Measurements from ENCODE around the gene ITPRIP.

ITPRIP gene

DNA sequence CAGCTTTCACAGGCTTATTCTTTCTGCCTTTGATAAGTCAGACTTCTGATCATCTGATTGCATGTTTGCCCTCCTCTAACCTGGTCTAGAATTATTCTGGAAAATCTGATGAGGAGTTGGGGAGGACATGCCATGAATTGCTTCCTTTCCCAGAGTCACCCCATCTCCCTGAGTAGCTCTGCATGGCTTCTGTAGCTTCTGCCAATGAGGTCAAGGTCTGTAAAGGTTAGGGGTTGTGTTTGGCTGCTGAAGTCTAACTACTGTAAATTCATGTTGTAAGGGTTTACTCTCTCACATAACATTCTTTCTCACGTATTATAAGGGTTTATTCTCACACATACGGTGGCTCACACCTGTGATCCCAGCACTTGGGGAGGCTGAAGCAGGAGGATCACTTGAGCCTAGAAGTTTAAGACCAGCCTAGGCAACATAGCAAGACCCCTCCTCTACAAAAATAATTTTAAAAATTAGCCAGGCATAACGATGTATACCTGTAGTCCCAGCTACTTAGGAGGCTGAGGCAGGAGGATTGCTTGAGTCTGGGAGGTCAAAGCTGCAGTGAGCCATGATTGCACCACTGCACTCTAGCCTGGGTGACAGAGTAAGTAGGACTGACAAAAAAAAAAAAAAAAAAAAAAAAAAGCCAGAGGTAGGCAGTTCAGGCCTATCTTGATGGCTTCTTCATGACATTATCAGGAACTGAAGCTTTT is 58.6 kb downstream of the ITPRIP start:
- DNase-seq, result no peak

DNA sequence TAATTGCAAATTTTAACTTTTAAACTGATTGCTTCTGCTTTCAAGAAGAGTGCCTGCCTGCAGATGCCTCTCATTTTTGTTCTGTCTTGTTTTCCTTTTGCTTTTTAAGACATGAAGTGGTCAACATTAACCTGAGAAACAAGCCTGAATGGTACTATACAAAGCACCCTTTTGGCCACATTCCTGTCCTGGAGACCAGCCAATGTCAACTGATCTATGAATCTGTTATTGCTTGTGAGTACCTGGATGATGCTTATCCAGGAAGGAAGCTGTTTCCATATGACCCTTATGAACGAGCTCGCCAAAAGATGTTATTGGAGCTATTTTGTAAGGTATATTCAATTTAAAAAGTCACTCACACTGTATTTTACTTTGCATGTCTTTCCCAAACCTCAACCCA is 60.5 kb downstream of the ITPRIP start:
- DNase-seq, result no peak

DNA sequence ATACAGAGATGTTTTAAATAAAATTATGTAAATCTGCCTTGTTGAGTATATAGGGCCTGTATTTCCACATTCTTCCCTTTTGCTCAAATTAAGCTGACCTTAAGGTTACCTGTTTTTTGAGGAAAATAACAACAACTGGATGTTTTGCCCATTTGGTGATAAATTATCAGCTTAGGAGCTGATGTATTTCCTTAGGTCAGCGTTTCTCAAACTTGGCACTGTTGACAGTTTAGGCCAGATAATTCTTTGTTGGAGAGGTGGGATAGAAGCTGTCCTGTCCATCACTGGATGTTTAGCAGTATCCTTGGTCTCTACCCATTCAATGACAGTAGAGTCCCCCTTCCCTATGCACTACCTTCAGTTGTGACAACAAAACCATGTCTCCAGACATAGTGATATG is 62.1 kb downstream of the ITPRIP start:
- DNase-seq, result no peak

DNA sequence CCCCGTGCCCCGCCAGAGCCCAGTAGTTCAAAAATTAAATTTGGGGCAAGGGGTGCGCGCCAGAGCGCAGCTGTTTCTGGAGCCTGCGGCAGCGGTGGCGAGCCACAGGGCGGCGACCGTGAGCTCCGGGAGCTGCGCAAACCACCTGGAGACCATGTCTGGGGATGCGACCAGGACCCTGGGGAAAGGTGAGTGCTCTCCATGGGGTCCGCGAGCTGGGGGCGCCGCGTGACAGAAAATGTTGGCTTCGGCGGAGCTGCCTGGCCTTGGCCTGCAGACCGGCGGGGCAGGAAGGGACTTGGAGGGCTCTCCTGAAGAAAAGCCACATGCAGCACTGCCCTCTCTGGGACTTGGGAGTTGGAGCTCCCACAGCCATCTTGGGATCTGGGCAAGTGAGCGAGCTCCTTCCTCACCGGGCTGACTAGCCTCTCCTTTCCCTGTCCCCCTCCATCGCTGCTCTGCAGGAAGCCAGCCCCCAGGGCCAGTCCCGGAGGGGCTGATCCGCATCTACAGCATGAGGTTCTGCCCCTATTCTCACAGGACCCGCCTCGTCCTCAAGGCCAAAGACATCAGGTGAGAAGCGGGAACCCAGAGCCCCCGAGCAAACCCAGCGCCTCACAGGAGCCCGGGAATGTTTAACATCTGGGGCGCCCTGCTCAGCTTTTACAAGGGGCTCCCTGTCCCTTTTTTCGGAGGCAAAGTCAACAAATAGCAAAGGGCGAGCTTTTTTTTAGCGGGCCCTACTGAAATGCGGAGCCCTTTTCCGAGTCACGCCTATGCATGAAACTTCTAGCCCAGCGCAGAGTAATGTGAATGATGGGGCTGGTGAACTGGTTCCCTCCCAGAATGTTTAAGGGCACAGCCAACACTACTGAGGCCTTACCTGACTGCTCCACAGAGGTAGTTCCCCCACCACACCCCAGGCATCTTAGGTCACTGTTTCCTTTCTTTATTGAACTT is 63.2 kb downstream of the ITPRIP start:
- peak in 3 of 4 experiments; percentile 4 to 23 (median 8) for DNase-seq

DNA sequence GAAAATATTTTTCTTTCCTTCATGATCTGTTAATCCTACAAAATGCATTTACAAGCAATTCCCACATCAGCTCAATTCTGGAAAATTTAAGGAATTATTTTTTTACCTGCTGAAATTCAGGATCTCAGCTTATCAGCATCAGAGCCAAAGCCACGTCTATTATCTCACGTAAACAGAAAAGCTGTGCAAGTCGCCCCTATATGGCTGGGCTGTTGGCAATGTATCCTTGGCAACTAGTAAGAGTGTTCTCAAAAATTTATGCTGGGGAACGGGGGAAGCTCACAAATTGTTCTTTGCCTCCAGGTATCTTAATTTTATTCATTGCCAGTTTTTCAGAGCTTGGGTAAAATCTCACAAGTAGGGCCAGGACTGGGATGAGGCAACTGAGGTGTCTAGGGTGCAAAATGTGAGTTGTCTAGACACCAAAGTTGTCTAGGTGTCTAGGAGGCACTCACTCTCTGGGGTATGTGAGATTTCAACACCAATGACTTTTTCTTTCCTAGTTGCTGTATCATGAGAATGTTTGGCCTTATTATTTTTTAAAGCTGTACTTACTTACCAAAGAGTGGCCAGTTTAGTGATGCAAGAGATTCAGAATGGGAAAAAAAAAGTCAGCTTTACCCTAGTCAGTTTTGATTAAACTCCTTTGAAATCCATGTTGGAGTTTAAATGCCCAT is 64.2 kb downstream of the ITPRIP start:
- DNase-seq, result no peak

DNA sequence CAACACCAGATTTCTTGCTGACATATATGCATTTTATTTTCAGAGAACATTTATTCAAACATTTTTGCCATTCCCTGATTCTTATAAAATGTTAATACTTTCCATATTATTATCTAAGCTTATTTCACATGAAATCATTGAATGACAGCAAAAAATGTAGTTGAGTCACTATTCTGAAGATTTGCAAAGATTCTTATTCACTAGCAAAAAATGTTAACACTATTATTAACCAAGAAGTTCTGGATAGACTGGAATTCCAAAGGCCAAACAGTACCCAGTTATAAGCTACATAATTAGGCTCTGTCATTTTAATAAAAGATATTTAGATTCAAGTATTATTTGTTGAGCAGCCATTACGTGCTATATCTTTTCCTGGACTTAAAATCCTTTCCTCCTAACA is 65.0 kb downstream of the ITPRIP start:
- DNase-seq, result no peak

DNA sequence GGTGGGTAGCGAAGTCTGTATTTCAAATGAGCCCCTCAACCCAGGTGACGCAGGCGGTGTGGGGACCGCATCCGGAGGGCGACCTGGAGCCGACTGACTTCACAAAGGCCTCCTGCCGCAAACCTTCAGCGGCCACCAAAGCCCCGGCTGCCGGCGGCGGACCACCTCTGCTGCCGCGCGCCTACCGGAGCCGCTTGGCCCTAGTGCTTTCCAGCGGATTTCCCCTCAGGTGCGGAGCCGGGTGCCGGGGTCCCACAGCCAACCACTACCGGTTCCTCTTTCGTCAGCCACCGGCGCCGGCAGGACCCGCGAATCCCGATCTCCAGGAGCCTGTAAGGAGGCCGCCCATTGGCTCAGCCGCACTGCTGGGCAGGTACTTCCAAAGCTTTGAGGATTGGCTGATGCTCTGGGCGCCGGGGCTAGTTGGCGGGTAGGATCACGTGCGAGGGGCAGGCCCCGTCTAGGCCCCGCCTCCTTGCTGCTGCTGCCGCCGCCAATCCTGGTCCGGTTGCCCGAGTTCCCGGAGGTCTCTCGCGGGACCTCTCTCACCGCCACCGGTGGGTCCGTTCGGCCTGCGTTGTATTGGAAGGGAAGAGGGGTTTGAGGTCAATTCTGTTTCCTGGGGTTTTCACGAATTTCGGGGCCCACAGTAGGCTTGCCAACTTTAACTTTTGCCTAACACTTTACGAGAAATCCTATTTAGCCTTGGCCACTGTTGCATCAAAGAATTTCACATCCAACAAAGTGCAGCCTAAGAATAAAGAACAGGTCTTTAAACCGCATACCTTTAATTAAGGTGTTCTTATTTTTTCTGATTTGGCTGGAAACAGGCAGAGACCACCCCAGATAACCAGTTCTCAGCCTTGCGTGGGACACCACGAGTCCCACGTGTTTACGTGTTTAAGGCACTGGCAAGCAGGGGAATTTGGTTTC is 69.3 kb downstream of the ITPRIP start, which contains the start of gene GSTO2:
Gene GSTO2, plus strand, starts transcription at position 472 of the 933 bp plus-strand sequence. CDS start 5,732 bp downstream, outside the sequence.
- peak; percentile 93 to 97 (median 96) for DNase-seq

DNA sequence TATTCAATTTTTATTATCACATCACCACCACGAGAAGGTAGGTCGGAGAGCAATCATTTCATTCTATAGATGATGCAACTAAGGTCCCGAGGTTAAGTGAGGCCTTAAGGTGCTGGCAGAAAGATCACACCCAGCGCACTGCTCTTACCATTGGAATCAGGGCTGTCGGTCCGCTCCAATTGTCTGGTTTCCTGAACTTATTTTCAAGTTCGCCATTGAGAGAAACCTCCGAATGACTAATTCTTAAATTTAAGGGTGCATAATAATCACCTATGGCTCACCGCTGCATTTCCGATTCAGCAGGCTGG is 69.9 kb downstream of the ITPRIP start:
- DNase-seq, result no peak

DNA sequence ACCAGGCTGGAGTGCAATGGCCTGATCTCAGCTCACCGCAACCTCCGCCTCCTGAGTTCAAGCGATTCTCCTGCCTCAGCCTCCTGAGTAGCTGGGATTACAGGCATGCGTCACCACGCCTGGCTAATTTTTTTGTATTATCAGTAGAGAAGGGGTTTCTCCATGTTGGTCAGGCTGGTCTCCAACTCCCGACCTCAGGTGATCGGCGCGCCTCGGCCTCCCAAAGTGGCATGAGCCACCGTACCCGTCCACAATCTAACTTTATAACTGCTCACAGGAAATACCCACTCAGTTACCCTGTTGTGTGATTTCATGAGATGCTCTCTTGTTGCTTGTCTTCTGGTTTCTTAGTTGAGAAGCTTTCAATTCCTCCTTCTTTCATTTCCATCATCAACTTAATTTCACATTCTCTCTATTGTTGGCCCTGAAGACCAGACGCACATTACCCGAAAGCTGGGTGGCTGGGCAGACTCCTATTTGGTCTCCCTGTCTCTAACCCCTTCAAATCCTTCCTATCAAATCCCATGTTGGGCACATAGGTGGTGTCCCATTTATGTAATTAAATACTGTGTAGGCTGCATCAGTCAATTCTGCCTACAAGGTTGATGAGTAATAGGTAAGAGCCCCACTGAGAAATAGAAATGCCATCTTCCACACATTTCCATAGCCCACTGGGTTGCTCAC is 70.4 kb downstream of the ITPRIP start:
- no peak for DNase-seq

DNA sequence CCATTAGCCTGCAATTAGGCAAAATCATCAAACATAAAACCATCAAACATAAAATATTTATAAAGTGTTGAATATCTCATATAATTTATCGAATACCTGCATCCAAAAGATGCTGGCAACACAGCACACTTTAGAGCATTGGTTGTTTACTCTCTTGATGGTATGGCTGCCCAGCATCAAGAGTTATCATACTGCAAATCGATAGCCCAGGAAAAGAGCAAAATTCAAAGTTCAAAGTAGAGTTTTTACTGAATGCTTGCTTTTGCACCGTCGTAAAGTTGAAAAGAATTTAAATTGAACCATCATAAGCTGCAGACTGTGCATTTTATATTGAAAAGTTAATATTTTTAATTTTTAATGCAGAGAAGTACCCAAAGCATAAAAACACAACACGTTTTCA is 73.5 kb downstream of the ITPRIP start:
- no peak for DNase-seq

DNA sequence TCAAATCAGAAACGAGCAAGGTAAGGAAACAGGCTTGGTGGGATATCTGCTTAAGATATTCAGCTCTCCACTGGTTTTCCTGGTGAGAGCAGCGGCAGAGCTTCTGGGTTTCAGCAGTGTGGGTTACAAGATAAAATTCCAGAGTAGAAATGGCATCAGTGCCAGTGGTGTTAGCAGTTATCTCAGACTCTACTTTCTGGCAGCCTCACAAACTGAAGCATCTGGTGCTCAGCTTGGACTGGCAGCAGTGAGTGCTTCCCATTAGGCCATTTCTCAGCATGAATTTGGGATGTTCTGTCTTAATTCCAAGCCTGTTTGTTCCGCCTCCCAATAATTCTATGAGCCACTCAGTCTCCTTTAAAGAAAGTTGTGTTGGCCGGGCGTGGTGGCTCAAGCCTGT is 76.2 kb downstream of the ITPRIP start:
- DNase-seq, result no peak

DNA sequence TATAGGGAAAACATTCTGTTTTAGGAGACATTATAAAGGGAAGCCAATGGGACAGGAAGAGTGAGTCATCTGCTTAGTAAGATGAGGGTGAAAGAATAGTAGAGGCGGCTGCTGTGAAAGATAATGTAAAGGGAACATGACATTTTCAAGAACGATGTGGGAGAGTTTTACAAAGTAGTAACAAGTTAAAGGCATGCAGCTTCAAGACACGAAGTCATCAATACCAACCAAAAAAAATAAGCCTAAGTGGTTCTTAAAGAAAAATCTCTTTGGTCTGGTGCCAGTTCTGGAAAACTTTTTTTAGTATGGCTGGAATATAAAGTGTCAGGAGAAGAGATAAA is 77.5 kb downstream of the ITPRIP start:
- no peak for DNase-seq

DNA sequence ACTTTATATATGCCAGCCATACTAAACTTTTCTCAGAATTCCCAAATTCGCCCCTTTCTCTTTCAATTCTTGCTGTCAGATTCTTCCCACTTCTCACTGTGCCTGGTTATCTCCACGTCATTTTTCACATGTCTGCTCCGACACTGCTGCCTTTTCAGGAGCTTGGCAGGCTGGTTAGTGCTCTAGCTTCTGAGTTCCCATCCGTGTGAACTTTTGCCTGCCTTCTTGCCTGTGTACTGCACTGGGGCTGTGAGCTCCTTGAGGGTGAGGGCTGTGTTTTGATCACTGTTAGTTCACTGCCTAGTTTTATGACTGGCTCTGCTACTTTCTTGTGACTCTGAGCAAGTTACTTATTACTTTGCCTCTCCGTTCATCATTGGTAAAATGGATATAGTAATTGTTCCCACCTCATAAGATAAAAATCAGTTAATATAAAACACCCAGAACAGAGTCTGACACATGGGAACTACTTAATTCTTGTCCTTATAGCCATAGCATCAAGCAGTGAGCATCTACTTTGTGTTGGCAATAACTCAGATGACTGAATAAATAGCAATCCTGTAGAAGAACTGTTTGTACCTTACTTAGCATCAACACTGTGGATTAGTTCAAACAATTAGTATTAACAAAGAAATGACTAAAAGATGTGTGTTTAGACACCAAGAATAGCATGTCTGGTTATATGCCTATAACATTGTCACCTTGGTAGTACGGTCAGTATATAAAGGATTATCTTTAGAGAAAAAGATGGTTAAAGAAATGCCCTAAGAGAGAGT is 78.1 kb downstream of the ITPRIP start:
- no peak for DNase-seq
